Fibroblast of pulmonary artery (primary cell): ENCODE measurements around the gene CHST1.

Source experiments
- DNase-seq: peaks from one replicate; pipeline ENCODE4 v3.0.0-alpha.2; 2010; ENCODE audit warnings: low read depth
- H3K4me3 ChIP-seq: replicated peaks from 2 replicates; pipeline ENCODE4 v1.5.1; 2011; ENCODE audit warnings: low read depth, mild to moderate bottlenecking, control low read depth, low read length, moderate library complexity
- CTCF ChIP-seq: IDR thresholded peaks from 2 replicates; pipeline ENCODE4 v1.5.1; 2011; ENCODE audit warnings: mild to moderate bottlenecking, control low read depth, low read length, inconsistent platforms; ENCODE audit errors: missing control alignments

CHST1 gene

GRCh38 chr11:45615182-45615792 is 50.1 kb downstream of the CHST1 start:
- DNase-seq: no peak
- TF ChIP-seq CTCF: no peak
- no peak overlapping the region for H3K4me3 ChIP-seq

- DNase-seq: no peak
Observed at GRCh38 chr11:45614196-45614828, 51.1 kb downstream of the CHST1 start.

GRCh38 chr11:45610627-45611026 is 54.8 kb downstream of the CHST1 start:
- no peak for TF ChIP-seq CTCF
- no peak for DNase-seq
- no peak overlapping the region for H3K4me3 ChIP-seq

More at GRCh38 chr11:45614196-45614828, 51.1 kb downstream of the CHST1 start:
- no peak for TF ChIP-seq CTCF
- no peak overlapping the region for H3K4me3 ChIP-seq

GRCh38 chr11:45609902-45610301 is 55.5 kb downstream of the CHST1 start:
- TF ChIP-seq CTCF: no peak

GRCh38 chr11:45609337-45609736 is 56.1 kb downstream of the CHST1 start:
- no peak for DNase-seq
- TF ChIP-seq CTCF: no peak
- no peak overlapping the region for H3K4me3 ChIP-seq

More at GRCh38 chr11:45609902-45610301, 55.5 kb downstream of the CHST1 start:
- DNase-seq: no peak
- H3K4me3 ChIP-seq: no peak overlapping the region

GRCh38 chr11:45607995-45608394 is 57.4 kb downstream of the CHST1 start:
- no peak overlapping the region for H3K4me3 ChIP-seq
- DNase-seq: peak; percentile 7
- no peak for TF ChIP-seq CTCF
